ENCODE results near the gene BEST4. TPM values are rescaled to one million over a fixed set of nuclear protein-coding genes. Genes with fewer than 3 reads are reported as not detected.
A peak's percentile ranks its signal among the peaks of the same experiment; 100 is the strongest.
"Not testable (repeated sequence)": the region's sequence is repeated elsewhere in the genome, so short reads cannot be mapped to it uniquely, and the experiment has no call there.

The BEST4 gene
- total and polyA plus RNA-seq, 5 donors from 2014 or later: 0.20 to 0.88 (median 0.67) TPM; not detected in 1

- DNase-seq (no peak), ATAC-seq (ENCODE audit: low read depth in 2 of 2) (no peak)
- Mint-ChIP-seq H3K27ac (peak overlapping the region; percentile 91 to 96 (median 94)), H3K9me3 (peaks cover 0 to 1% (median 0%) of the 10 kb centered on the region in 7 donors), H3K4me3 (peak overlapping the region; percentile 87 to 98 (median 94)), H3K36me3 (peaks cover 37% of the 10 kb centered on the region), H3K4me1 (peaks cover 4 to 65% (median 27%) of the 10 kb centered on the region in 4 donors), H3K27me3 (no peaks in the 10 kb centered on the region)
- no peaks in the 10 kb centered on the region for H3K9me3 ChIP-seq (ENCODE audit: control insufficient read depth in 2 of 2, low read length in 2 of 2)
- no peaks in the 10 kb centered on the region for H3K27me3 ChIP-seq (ENCODE audit: control insufficient read depth, insufficient read depth, low read length)
- peak overlapping the region; percentile 92 for H3K4me3 ChIP-seq (ENCODE audit: low read depth, low read length)
- H3K4me1 ChIP-seq (ENCODE audit: control insufficient read depth, insufficient read depth, low read length, poor library complexity, severe bottlenecking): peaks cover 62% of the 10 kb centered on the region
- peaks cover 50% of the 10 kb centered on the region for H3K36me3 ChIP-seq (ENCODE audit: control insufficient read depth, insufficient read depth, low read length)
- peak overlapping the region; percentile 52 for H3K27ac ChIP-seq (ENCODE audit: insufficient read depth, low read length, poor library complexity, severe bottlenecking)
Observed at GRCh38 chr1:44803062-44803311, 15.0 kb upstream of the BEST4 start.

GRCh38 chr1:44802306-44803061 lies 14.5 kb upstream of the BEST4 start:
- H3K36me3 Mint-ChIP-seq: peaks cover 36% of the 10 kb centered on the region

DNA sequence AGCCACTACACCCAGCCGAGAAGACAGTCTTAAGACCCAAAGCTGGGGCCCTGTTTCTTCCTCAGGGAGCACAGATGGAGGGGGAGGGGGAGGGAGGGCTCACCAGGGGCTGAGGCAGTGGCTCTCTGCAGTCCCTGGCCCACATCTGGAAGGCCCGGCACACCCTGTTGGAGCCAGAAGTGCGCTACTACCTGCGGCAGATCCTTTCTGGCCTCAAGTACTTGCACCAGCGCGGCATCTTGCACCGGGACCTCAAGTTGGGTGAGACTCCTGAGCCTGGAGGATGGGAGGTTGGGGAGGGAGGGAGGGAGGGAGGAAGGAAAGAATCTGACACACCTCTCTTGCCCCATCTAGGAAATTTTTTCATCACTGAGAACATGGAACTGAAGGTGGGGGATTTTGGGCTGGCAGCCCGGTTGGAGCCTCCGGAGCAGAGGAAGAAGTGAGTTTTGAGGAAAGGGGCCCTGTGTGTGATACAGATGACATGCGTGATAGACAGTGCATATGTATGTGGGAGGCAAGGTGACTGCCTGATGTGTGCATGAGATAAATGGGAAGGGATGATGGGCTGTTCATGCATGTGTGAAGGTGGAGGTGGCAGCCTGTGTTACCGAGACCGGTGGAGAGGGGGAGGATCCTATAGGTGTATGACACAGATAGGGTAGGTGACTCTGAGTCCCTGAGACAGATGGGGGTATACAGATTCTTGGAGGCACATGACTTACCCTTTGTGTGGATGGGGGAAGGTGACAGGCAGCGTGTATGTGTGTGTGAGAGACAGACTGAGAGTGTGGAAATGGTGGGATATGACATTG lies 13.7 kb upstream of the BEST4 start:
- peaks cover 4 to 52% (median 22%) of the 10 kb centered on the region in 4 donors for H3K4me1 Mint-ChIP-seq
- Histone ChIP-seq H3K4me3 (ENCODE audit: low read depth, low read length) (peak overlapping the region; percentile 92), H3K9me3 (ENCODE audit: control insufficient read depth in 2 of 2, low read length in 2 of 2) (no peaks in the 10 kb centered on the region), H3K36me3 (ENCODE audit: control insufficient read depth, insufficient read depth, low read length) (peaks cover 46% of the 10 kb centered on the region), H3K27me3 (ENCODE audit: control insufficient read depth, insufficient read depth, low read length) (no peaks in the 10 kb centered on the region), H3K4me1 (ENCODE audit: control insufficient read depth, insufficient read depth, low read length, poor library complexity, severe bottlenecking) (peaks cover 49% of the 10 kb centered on the region), H3K27ac (ENCODE audit: insufficient read depth, low read length, poor library complexity, severe bottlenecking) (peak overlapping the region; percentile 89)
- H3K9me3 Mint-ChIP-seq: peaks cover 0 to 1% (median 0%) of the 10 kb centered on the region in 7 donors
- no peak for ATAC-seq (ENCODE audit: low read depth in 2 of 2)
- peak overlapping the region; percentile 90 to 97 (median 94) for H3K27ac Mint-ChIP-seq
- peak in 2 of 3 donors; percentile 43 to 56 for DNase-seq
- H3K27me3 Mint-ChIP-seq: no peaks in the 10 kb centered on the region
- peak overlapping the region; percentile 93 to 98 (median 96) for H3K4me3 Mint-ChIP-seq
- H3K36me3 Mint-ChIP-seq: peaks cover 28% of the 10 kb centered on the region

More at GRCh38 chr1:44802306-44803061, 14.5 kb upstream of the BEST4 start:
- Histone ChIP-seq H3K4me3 (ENCODE audit: low read depth, low read length) (peak overlapping the region; percentile 92), H3K9me3 (ENCODE audit: control insufficient read depth in 2 of 2, low read length in 2 of 2) (no peaks in the 10 kb centered on the region), H3K4me1 (ENCODE audit: control insufficient read depth, insufficient read depth, low read length, poor library complexity, severe bottlenecking) (peaks cover 57% of the 10 kb centered on the region), H3K27me3 (ENCODE audit: control insufficient read depth, insufficient read depth, low read length) (no peaks in the 10 kb centered on the region), H3K36me3 (ENCODE audit: control insufficient read depth, insufficient read depth, low read length) (peaks cover 50% of the 10 kb centered on the region), H3K27ac (ENCODE audit: insufficient read depth, low read length, poor library complexity, severe bottlenecking) (peak overlapping the region; percentile 52)
- DNase-seq (no peak), ATAC-seq (ENCODE audit: low read depth in 2 of 2) (no peak)
- Mint-ChIP-seq H3K4me3 (peak overlapping the region; percentile 93 to 98 (median 96)), H3K27me3 (no peaks in the 10 kb centered on the region), H3K9me3 (peaks cover 0 to 1% (median 0%) of the 10 kb centered on the region in 7 donors), H3K4me1 (peaks cover 4 to 60% (median 24%) of the 10 kb centered on the region in 4 donors), H3K27ac (peak overlapping the region; percentile 91 to 97 (median 94))

DNA sequence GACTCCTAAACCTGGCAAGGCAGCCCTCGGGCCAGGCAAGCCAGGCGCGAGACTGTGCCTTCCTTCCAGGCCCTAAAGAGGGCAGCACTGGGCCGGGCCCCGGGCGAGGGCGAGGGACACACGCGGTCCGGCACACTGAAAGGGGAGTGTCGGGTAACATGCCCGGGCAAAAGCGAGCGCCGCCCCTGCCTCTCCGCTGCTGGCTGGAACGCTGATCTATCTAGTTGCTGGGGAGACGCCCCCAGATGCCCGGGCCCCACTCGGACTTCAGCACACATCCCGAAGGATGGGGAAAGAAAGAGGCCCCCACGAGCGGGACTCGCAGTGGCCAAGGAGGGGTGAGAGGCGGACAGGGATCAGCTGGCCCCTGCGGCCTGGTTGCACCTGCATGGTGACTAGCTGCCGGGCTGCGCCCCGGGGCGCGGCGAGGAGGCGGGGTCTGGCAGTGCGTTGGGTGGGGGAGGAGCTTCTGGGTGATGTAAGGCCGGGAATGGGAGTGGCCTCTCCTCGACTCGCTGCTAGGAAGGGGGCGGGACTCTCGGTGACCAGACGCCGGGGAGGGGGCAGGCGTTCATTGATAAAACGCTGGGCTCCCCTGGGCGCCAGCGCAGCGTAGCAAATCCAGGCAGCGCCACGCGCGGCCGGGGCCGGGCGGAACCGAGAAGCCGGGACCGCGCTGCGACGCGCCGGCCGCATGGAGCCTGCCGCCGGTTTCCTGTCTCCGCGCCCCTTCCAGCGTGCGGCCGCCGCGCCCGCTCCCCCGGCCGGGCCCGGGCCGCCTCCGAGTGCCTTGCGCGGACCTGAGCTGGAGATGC lies 12.0 kb upstream of the BEST4 start, which contains the start of gene PLK3:
TSS of gene PLK3 (plus strand) at position 608 of the 815 bp plus-strand sequence. CDS start at position 695, 87 bp downstream.
- peak; percentile 83 to 86 for ATAC-seq (ENCODE audit: low read depth in 2 of 2)
- Histone ChIP-seq H3K27ac (ENCODE audit: insufficient read depth, low read length, poor library complexity, severe bottlenecking) (peak within 1 kb of the TSS; percentile 89), H3K9me3 (ENCODE audit: control insufficient read depth in 2 of 2, low read length in 2 of 2) (no peaks in the 10 kb centered on the region), H3K36me3 (ENCODE audit: control insufficient read depth, insufficient read depth, low read length) (peaks cover 29% of the 10 kb centered on the region), H3K4me3 (ENCODE audit: low read depth, low read length) (peak within 1 kb of the TSS; percentile 92), H3K27me3 (ENCODE audit: control insufficient read depth, insufficient read depth, low read length) (no peaks in the 10 kb centered on the region), H3K4me1 (ENCODE audit: control insufficient read depth, insufficient read depth, low read length, poor library complexity, severe bottlenecking) (peaks cover 41% of the 10 kb centered on the region)
- H3K27ac Mint-ChIP-seq: peak within 1 kb of the TSS; percentile 97 to 99 (median 99)
- peak within 1 kb of the TSS; percentile 93 to 99 (median 97) for H3K4me3 Mint-ChIP-seq
- H3K36me3 Mint-ChIP-seq: peaks cover 23% of the 10 kb centered on the region
- no peaks in the 10 kb centered on the region for H3K27me3 Mint-ChIP-seq
- H3K4me1 Mint-ChIP-seq: peaks cover 4 to 43% (median 21%) of the 10 kb centered on the region in 4 donors
- peaks cover 0 to 1% (median 0%) of the 10 kb centered on the region in 7 donors for H3K9me3 Mint-ChIP-seq
- peak; percentile 98 to 99 (median 99) for DNase-seq

- Histone ChIP-seq H3K4me1 (ENCODE audit: control insufficient read depth, insufficient read depth, low read length, poor library complexity, severe bottlenecking) (peaks cover 32% of the 10 kb centered on the region), H3K27ac (ENCODE audit: insufficient read depth, low read length, poor library complexity, severe bottlenecking) (peak overlapping the region; percentile 89), H3K27me3 (ENCODE audit: control insufficient read depth, insufficient read depth, low read length) (no peaks in the 10 kb centered on the region), H3K4me3 (ENCODE audit: low read depth, low read length) (no peak overlapping the region), H3K36me3 (ENCODE audit: control insufficient read depth, insufficient read depth, low read length) (peaks cover 18% of the 10 kb centered on the region), H3K9me3 (ENCODE audit: control insufficient read depth in 2 of 2, low read length in 2 of 2) (no peaks in the 10 kb centered on the region)
- H3K9me3 Mint-ChIP-seq: peaks cover 0 to 1% (median 0%) of the 10 kb centered on the region in 7 donors
- peak overlapping the region in 3 of 4 donors; percentile 69 to 98 (median 93) for H3K4me3 Mint-ChIP-seq
- no peak for ATAC-seq (ENCODE audit: low read depth in 2 of 2)
- H3K27ac Mint-ChIP-seq: peak overlapping the region in 2 of 3 donors; percentile 80 to 99
- peaks cover 4 to 31% (median 21%) of the 10 kb centered on the region in 4 donors for H3K4me1 Mint-ChIP-seq
- no peak for DNase-seq
- H3K27me3 Mint-ChIP-seq: no peaks in the 10 kb centered on the region
- peaks cover 22% of the 10 kb centered on the region for H3K36me3 Mint-ChIP-seq
Observed at GRCh38 chr1:44798481-44799365, 10.8 kb upstream of the BEST4 start.

DNA sequence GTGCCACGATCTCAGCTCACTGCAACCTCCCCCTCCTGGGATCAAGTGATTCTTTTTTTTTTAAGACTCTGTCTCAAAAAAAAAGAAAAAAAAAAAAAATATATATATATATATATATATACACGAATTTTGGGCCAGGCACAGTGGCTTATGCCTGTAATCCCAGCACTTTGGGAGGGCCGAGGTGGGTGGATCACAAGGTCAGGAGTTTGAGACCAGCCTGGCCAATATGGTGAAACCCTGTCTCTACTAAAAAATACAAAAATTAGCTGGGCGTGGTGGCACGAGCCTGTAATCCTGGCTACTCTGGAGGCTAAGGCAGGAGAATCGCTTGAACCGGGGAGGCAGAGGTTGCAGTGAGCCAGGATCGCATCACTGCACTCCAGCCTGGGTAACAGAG lies 9.9 kb upstream of the BEST4 start:
- ATAC-seq (ENCODE audit: low read depth in 2 of 2); H3K27ac ChIP-seq (ENCODE audit: insufficient read depth, low read length, poor library complexity, severe bottlenecking); H3K9me3 ChIP-seq (ENCODE audit: control insufficient read depth in 2 of 2, low read length in 2 of 2); DNase-seq; H3K27me3 Mint-ChIP-seq; H3K4me3 ChIP-seq (ENCODE audit: low read depth, low read length); H3K9me3 Mint-ChIP-seq; H3K36me3 ChIP-seq (ENCODE audit: control insufficient read depth, insufficient read depth, low read length); H3K27me3 ChIP-seq (ENCODE audit: control insufficient read depth, insufficient read depth, low read length): not testable (repeated sequence)
- H3K4me1 ChIP-seq (ENCODE audit: control insufficient read depth, insufficient read depth, low read length, poor library complexity, severe bottlenecking): peaks cover 24% of the 10 kb centered on the region
- Mint-ChIP-seq H3K4me3 (peak overlapping the region in 2 of 4 donors; percentile 49 to 69), H3K36me3 (peaks cover 13% of the 10 kb centered on the region), H3K27ac (peak overlapping the region; percentile 14 to 99 (median 80)), H3K4me1 (peaks cover 8 to 23% (median 16%) of the 10 kb centered on the region in 4 donors)
